ENCODE results near the gene RAPGEF4.

DNA sequence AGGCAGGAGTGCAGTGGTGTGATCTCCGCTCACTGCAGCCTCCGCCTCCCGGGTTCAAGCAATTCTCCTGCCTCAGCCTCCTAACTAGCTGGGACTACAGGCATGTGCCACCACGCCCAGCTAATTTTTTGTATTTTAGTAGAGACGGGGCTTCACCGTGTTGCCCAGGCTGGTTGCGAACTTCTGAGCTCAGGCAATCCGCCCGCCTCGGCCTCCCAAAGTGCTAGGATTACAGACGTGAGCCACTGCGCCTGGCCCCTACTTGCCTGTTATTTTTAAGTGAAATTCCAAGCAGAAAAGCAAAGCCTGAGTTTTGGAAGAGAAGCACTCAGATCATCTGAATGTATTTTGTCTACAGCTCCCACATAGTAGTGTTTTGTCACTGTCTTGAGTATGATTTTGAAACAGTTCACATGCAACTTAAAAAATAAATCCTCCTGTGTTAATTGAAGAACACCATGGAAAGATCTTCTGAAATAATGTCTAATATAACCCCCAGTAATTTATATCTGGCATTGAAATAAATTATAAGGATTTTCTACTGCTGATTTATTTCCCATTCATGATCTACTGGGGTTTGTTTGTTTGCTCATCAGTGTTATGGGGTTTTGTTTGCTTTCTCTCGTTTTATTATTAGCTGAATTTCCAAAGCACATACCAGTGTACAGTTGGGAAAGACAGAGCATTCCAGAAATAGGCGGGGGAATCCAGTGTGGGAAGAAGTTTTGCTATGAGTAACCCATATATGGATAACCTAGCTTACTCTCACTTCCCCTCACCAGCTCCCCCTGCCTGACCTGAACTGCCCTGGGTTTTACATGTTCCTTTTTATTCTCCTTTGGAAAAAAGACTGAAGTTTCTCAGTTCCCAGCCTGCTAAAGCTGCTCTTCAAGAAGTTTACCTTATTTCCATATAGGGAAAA is 259.9 kb downstream of the RAPGEF4 start:
- no peak for TF ChIP-seq POLR2A (IDR thresholded peaks at IDR 0.05)
- TF ChIP-seq, protein P1, sequence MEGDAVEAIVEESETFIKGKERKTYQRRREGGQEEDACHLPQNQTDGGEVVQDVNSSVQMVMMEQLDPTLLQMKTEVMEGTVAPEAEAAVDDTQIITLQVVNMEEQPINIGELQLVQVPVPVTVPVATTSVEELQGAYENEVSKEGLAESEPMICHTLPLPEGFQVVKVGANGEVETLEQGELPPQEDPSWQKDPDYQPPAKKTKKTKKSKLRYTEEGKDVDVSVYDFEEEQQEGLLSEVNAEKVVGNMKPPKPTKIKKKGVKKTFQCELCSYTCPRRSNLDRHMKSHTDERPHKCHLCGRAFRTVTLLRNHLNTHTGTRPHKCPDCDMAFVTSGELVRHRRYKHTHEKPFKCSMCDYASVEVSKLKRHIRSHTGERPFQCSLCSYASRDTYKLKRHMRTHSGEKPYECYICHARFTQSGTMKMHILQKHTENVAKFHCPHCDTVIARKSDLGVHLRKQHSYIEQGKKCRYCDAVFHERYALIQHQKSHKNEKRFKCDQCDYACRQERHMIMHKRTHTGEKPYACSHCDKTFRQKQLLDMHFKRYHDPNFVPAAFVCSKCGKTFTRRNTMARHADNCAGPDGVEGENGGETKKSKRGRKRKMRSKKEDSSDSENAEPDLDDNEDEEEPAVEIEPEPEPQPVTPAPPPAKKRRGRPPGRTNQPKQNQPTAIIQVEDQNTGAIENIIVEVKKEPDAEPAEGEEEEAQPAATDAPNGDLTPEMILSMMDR (IDR thresholded peaks at IDR 0.05), result peak in 3 of 4 experiments; percentile 12 to 27 (median 14)
